ENCODE results near the gene RNF217.
"Not testable (repeated sequence)": the region's sequence is repeated elsewhere in the genome, so short reads cannot be mapped to it uniquely, and the experiment has no call there.

Gene RNF217

GRCh38 chr6:125022391-125022989 is 60.3 kb downstream of the RNF217 start:
- no peak for TF ChIP-seq CTCF (IDR thresholded peaks at IDR 0.05; ENCODE audit: unreplicated experiment in 3 of 3)
- Mint-ChIP-seq H3K36me3 (ENCODE audit: low read depth) (peaks cover 4% of the 10 kb centered on the region), H3K4me3 (no peak overlapping the region), H3K27me3 (ENCODE audit: low read depth) (no peaks in the 10 kb centered on the region), H3K27ac (no peak overlapping the region), H3K9me3 (no peaks in the 10 kb centered on the region), H3K4me1 (peaks cover 17% of the 10 kb centered on the region)

GRCh38 chr6:125025164-125025854 is 63.1 kb downstream of the RNF217 start:
- no peaks in the 10 kb centered on the region for H3K27me3 Mint-ChIP-seq (ENCODE audit: low read depth)
- H3K9me3 Mint-ChIP-seq: peaks cover 3% of the 10 kb centered on the region
- H3K4me1 Mint-ChIP-seq: peaks cover 4% of the 10 kb centered on the region
- no peak overlapping the region for H3K4me3 Mint-ChIP-seq
- peaks cover 17% of the 10 kb centered on the region for H3K36me3 Mint-ChIP-seq (ENCODE audit: low read depth)
- TF ChIP-seq CTCF (IDR thresholded peaks at IDR 0.05; ENCODE audit: unreplicated experiment in 3 of 3): no peak
- H3K27ac Mint-ChIP-seq: no peak overlapping the region

- H3K4me3 Mint-ChIP-seq: no peak overlapping the region
- no peaks in the 10 kb centered on the region for H3K27me3 Mint-ChIP-seq (ENCODE audit: low read depth)
- no peaks in the 10 kb centered on the region for H3K4me1 Mint-ChIP-seq
- peaks cover 12% of the 10 kb centered on the region for H3K9me3 Mint-ChIP-seq
- H3K27ac Mint-ChIP-seq: no peak overlapping the region
- TF ChIP-seq CTCF (IDR thresholded peaks at IDR 0.05; ENCODE audit: unreplicated experiment in 3 of 3): no peak
- H3K36me3 Mint-ChIP-seq (ENCODE audit: low read depth): peaks cover 28% of the 10 kb centered on the region
Observed at GRCh38 chr6:125027287-125027686, 65.0 kb downstream of the RNF217 start.

- no peak overlapping the region for H3K27ac Mint-ChIP-seq
- H3K27me3 Mint-ChIP-seq (ENCODE audit: low read depth): no peaks in the 10 kb centered on the region
Observed at GRCh38 chr6:125030969-125031368, 68.7 kb downstream of the RNF217 start.

GRCh38 chr6:125031385-125031784 is 69.1 kb downstream of the RNF217 start:
- H3K4me3 Mint-ChIP-seq: no peak overlapping the region
- H3K27me3 Mint-ChIP-seq (ENCODE audit: low read depth): no peaks in the 10 kb centered on the region
- no peak for TF ChIP-seq CTCF (IDR thresholded peaks at IDR 0.05; ENCODE audit: unreplicated experiment in 3 of 3)
- no peaks in the 10 kb centered on the region for H3K4me1 Mint-ChIP-seq
- H3K36me3 Mint-ChIP-seq (ENCODE audit: low read depth): peaks cover 28% of the 10 kb centered on the region
- H3K27ac Mint-ChIP-seq: no peak overlapping the region
- H3K9me3 Mint-ChIP-seq: peaks cover 14% of the 10 kb centered on the region

More at GRCh38 chr6:125030969-125031368, 68.7 kb downstream of the RNF217 start:
- peaks cover 28% of the 10 kb centered on the region for H3K36me3 Mint-ChIP-seq (ENCODE audit: low read depth)
- no peak overlapping the region for H3K4me3 Mint-ChIP-seq
- peaks cover 14% of the 10 kb centered on the region for H3K9me3 Mint-ChIP-seq
- no peaks in the 10 kb centered on the region for H3K4me1 Mint-ChIP-seq
- no peak for TF ChIP-seq CTCF (IDR thresholded peaks at IDR 0.05; ENCODE audit: unreplicated experiment in 3 of 3)

GRCh38 chr6:125034929-125035328 is 72.7 kb downstream of the RNF217 start:
- H3K27ac Mint-ChIP-seq; H3K27me3 Mint-ChIP-seq (ENCODE audit: low read depth); H3K4me1 Mint-ChIP-seq; H3K4me3 Mint-ChIP-seq: not testable (repeated sequence)
- Mint-ChIP-seq H3K36me3 (ENCODE audit: low read depth) (peaks cover 15% of the 10 kb centered on the region), H3K9me3 (peaks cover 11% of the 10 kb centered on the region)

GRCh38 chr6:125036486-125036885 is 74.2 kb downstream of the RNF217 start:
- H3K27me3 Mint-ChIP-seq (ENCODE audit: low read depth); H3K9me3 Mint-ChIP-seq; H3K27ac Mint-ChIP-seq; H3K36me3 Mint-ChIP-seq (ENCODE audit: low read depth); H3K4me1 Mint-ChIP-seq; H3K4me3 Mint-ChIP-seq: not testable (repeated sequence)
